Measurements from ENCODE around the gene TBC1D21.

Gene TBC1D21

GRCh38 chr15:73873456-73873855 is at the start of gene TBC1D21:
Gene TBC1D21, plus strand, starts transcription at chr15:73873564. Its CDS starts 146 bp downstream, at chr15:73873710.
- H3K4me3 ChIP-seq (ENCODE audit: low read depth, low read length) = no peak within 1 kb of the TSS
- no peak for TF ChIP-seq CTCF (IDR thresholded peaks at IDR 0.05; ENCODE audit: low read depth, low read length)

DNA sequence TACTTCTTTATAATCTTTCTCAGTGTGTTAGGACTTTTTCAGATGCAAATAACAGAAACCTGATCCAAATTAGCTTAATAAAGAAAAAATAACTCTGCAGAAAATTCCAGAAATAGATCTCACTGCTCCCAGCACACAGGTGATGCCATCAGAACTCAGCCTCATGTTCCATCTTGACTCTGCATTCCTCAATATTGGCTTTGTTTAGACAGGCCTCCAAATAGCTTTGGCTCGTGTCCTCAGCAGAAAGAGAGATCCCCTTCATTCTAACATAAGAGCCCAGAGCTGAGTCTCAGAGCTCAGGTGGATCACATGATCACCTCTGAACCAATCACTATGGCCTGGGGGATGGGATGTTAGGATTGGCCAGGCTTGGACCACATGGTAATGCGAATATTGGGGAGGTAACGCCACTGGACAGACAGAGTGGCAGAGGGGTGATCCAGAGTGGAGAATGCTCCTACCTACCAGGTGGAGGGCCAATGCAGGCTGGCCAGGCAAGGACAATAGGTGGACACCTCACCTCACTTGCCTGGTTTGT is 46.6 kb upstream of the TBC1D21 start:
- no peak for TF ChIP-seq CTCF (IDR thresholded peaks at IDR 0.05; ENCODE audit: low read depth, low read length)
- no peak overlapping the region for H3K4me3 ChIP-seq (ENCODE audit: low read depth, low read length)

DNA sequence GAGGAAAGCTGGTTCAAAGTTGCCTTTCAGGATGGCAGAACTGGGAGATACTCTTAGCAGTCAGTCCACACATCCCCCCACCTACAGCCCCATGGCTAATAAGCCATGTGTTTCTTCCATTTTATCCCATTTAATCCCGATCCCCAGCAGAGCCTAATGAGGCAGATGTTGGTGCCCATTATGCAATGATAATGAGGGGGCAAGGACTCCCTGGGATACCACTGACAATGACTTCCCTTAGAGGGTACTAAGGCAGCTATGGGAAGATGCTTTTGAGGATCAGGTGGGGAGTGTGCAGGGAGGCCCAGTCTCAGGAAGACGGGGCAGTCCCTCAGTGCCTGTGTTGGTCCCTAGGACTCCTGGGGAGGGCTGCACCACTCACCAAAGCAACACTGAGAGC is 43.8 kb upstream of the TBC1D21 start:
- H3K4me3 ChIP-seq (ENCODE audit: low read depth, low read length) = no peak overlapping the region
- TF ChIP-seq CTCF (IDR thresholded peaks at IDR 0.05; ENCODE audit: low read depth, low read length) = no peak

DNA sequence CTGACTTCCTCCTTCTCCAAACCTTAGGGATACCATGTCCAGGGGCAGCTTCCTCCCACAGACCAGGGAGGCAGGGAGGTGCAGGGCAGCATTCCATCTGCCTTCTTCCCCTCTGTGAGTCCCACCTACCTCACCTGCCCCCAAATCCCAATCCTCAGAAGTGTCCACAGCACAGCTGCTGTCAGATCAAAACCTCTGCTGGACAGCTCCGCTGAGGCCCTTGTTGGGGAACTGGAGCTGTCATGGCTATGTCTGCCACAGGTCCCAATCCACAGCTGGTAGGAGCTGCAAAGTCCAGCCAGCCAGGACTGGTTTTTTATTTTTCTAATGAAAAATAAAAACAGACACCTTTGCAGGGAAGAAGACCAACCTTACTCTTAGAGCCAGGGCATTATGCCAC is 40.7 kb upstream of the TBC1D21 start:
- TF ChIP-seq CTCF (IDR thresholded peaks at IDR 0.05; ENCODE audit: low read depth, low read length) = no peak

GRCh38 chr15:73836845-73837244 is 36.5 kb upstream of the TBC1D21 start:
- no peak for TF ChIP-seq CTCF (IDR thresholded peaks at IDR 0.05; ENCODE audit: low read depth, low read length)
- H3K4me3 ChIP-seq (ENCODE audit: low read depth, low read length) = no peak overlapping the region

More for the DNA sequence above, 40.7 kb upstream of the TBC1D21 start:
- H3K4me3 ChIP-seq (ENCODE audit: low read depth, low read length) = no peak overlapping the region

GRCh38 chr15:73838831-73839426 is 34.4 kb upstream of the TBC1D21 start:
- H3K4me3 ChIP-seq (ENCODE audit: low read depth, low read length) = no peak overlapping the region
- no peak for TF ChIP-seq CTCF (IDR thresholded peaks at IDR 0.05; ENCODE audit: low read depth, low read length)

DNA sequence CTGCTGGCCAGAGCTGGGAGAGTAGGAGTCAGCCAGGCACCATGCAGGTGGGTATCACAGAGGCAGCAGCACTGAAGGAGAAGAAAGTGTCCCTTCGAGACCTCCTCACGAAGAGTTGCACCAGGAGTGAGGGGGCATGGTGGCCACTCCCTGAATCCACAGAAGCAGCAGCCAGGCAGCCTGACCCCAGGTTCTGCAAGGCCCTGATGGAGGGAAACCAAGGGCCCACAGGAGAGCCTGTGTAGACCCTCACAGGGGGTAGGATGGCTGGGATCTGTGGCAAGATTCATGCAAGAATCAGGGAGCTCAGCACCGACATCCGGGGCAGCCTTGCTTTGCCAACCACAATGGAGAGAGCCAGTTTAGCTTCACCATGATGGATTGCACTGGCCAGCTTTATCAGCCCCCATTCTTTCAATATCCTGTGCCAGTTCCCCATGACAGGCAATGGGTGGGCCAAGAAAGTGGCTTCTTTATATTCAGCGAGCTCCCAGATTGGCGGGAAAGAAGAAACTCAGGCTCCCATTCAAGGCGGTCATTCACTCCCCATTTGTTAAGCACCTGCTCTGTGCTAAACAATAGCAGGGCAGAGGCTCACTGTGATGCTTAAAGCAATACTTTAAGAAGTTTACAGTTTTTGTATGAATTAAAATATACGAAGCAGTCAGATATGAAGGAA is 33.5 kb upstream of the TBC1D21 start:
- no peak overlapping the region for H3K4me3 ChIP-seq (ENCODE audit: low read depth, low read length)
- TF ChIP-seq CTCF (IDR thresholded peaks at IDR 0.05; ENCODE audit: low read depth, low read length) = no peak
